Loucy (cell line): ENCODE data around the gene MRE11.

Experiments used
- H2AFZ ChIP-seq: fragments of 200-600 bp; sonication (generic); 2 replicates; pipeline ENCODE4 v1.6.0; 2016; ENCODE audit warnings: antibody characterized with exemption, mild to moderate bottlenecking, low read length, moderate library complexity
- H3F3A ChIP-seq: fragments of 200-600 bp; 2 replicates; pipeline ENCODE4 v1.6.0; 2016; ENCODE audit warnings: antibody characterized with exemption, low read depth, mild to moderate bottlenecking
- H3K27me3 ChIP-seq: fragments of 200-600 bp; sonication (generic); 2 replicates; pipeline ENCODE4 v1.6.1; 2014; ENCODE audit warnings: low read length, mild to moderate bottlenecking; ENCODE audit not compliant: insufficient read depth, poor library complexity, severe bottlenecking
- H3K36me3 ChIP-seq: fragments of 200-600 bp; sonication (generic); 2 replicates; pipeline ENCODE4 v1.6.1; 2016; ENCODE audit warnings: low read length; ENCODE audit not compliant: insufficient read depth
- H3K4me1 ChIP-seq: fragments of 200-600 bp; sonication (generic); 2 replicates; pipeline ENCODE4 v1.5.1; 2014; ENCODE audit warnings: low read length, mild to moderate bottlenecking; ENCODE audit not compliant: insufficient read depth, poor library complexity, severe bottlenecking
- H3K4me2 ChIP-seq: fragments of 200-600 bp; sonication (generic); 2 replicates; pipeline ENCODE4 v1.6.0; 2014; ENCODE audit warnings: antibody characterized with exemption, low read length, low read depth, mild to moderate bottlenecking; ENCODE audit not compliant: poor library complexity, severe bottlenecking
- H3K4me3 ChIP-seq: fragments of 200-600 bp; sonication (generic); 2 replicates; pipeline ENCODE4 v1.5.1; 2014; ENCODE audit warnings: low read length, mild to moderate bottlenecking, mixed read lengths; ENCODE audit not compliant: poor library complexity, severe bottlenecking
- H3K79me2 ChIP-seq: fragments of 200-600 bp; sonication (generic); 2 replicates; pipeline ENCODE4 v1.6.1; 2014; ENCODE audit warnings: low read length; ENCODE audit not compliant: insufficient read depth
- H3K9ac ChIP-seq: fragments of 200-600 bp; sonication (generic); 2 replicates; pipeline ENCODE4 v1.6.0; 2014; ENCODE audit warnings: mild to moderate bottlenecking, low read depth, low read length, moderate library complexity; ENCODE audit not compliant: poor library complexity, severe bottlenecking
- H3K9me2 ChIP-seq: fragments of 200-600 bp; sonication (generic); replicated peaks from 2 replicates; pipeline ENCODE4 v1.6.1; 2016; ENCODE audit warnings: low read depth, low read length, mixed read lengths
- H3K9me3 ChIP-seq: fragments of 200-600 bp; sonication (generic); 2 replicates; pipeline ENCODE4 v1.6.1; 2014; ENCODE audit warnings: mild to moderate bottlenecking, antibody characterized with exemption, low read length, low read depth; ENCODE audit not compliant: insufficient read depth
- H4K20me1 ChIP-seq: fragments of 200-600 bp; sonication (generic); 2 replicates; pipeline ENCODE4 v1.6.0; 2014; ENCODE audit warnings: antibody characterized with exemption, low read length, mild to moderate bottlenecking; ENCODE audit not compliant: insufficient read depth, poor library complexity, severe bottlenecking
- EZH2phosphoT487 ChIP-seq: fragments of 200-600 bp; IDR thresholded peaks from 2 replicates; pipeline ENCODE4 v1.6.1; 2018; ENCODE audit warnings: antibody characterized with exemption, mild to moderate bottlenecking, moderate library complexity, borderline replicate concordance
- TF ChIP-seq, protein P1 (sequence below): fragments of 200-600 bp; sonication (generic); conservative IDR thresholded peaks from 2 replicates; pipeline ENCODE4 v1.5.1; 2014; ENCODE audit warnings: mild to moderate bottlenecking, antibody characterized with exemption, low read length

MRE11 gene

DNA sequence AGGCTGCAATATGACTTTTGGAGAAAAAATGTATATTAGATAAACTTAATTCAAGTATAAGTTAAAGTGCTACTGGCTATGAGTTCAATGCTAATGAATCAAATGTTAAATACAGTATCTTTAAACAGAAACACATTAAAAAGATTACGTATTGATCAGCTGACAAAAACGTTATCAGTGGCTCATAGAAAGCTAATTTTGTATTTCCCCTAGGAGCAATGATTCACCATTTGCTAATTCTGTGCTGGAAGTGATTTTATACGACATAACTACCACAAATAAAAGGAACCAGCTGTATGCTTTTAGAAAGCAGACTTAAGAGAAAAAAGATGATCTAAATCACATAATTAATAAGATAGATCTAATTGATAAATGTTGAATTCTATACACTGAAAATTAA is 43.6 kb downstream of the MRE11 start:
- H3K9me3 ChIP-seq: no peaks in the 10 kb centered on the region
- no peak overlapping the region for H2AFZ ChIP-seq
- no peaks in the 10 kb centered on the region for H3K9me2 ChIP-seq
- H3K27me3 ChIP-seq: no peaks in the 10 kb centered on the region
- H3K9ac ChIP-seq: no peak overlapping the region
- H4K20me1 ChIP-seq: no peaks in the 10 kb centered on the region
- no peaks in the 10 kb centered on the region for H3K79me2 ChIP-seq
- H3F3A ChIP-seq: no peaks in the 10 kb centered on the region
- H3K4me3 ChIP-seq: no peak overlapping the region
- TF ChIP-seq, protein P1, sequence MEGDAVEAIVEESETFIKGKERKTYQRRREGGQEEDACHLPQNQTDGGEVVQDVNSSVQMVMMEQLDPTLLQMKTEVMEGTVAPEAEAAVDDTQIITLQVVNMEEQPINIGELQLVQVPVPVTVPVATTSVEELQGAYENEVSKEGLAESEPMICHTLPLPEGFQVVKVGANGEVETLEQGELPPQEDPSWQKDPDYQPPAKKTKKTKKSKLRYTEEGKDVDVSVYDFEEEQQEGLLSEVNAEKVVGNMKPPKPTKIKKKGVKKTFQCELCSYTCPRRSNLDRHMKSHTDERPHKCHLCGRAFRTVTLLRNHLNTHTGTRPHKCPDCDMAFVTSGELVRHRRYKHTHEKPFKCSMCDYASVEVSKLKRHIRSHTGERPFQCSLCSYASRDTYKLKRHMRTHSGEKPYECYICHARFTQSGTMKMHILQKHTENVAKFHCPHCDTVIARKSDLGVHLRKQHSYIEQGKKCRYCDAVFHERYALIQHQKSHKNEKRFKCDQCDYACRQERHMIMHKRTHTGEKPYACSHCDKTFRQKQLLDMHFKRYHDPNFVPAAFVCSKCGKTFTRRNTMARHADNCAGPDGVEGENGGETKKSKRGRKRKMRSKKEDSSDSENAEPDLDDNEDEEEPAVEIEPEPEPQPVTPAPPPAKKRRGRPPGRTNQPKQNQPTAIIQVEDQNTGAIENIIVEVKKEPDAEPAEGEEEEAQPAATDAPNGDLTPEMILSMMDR: no peak
- TF ChIP-seq EZH2phosphoT487: no peak
- H3K36me3 ChIP-seq: peaks cover 39% of the 10 kb centered on the region; the same call in 1 of the 2 replicates
- H3K4me1 ChIP-seq: no peaks in the 10 kb centered on the region
- H3K4me2 ChIP-seq: no peak overlapping the region

DNA sequence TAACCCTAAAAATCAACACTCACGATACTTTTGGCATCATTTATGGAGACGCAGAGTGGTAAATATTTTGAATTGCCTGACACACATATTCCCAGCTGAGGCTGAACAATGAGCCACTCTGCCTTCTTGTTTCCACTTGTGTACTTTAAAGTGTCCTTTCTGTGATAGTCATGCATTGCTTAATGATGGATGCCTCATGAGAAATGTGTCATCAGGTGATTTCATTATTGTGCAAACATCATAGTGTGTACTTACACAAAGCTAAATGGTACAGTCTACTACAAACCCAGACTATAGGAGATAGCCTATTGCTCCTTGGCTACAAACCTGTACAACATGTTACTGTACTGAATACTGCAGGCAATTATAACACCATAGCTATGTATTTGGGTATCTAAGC is 44.2 kb downstream of the MRE11 start:
- Histone ChIP-seq H3K36me3 (peaks cover 44% of the 10 kb centered on the region; the same call in 1 of the 2 replicates), H3K79me2 (no peaks in the 10 kb centered on the region), H3K27me3 (no peaks in the 10 kb centered on the region), H3F3A (no peaks in the 10 kb centered on the region), H3K4me3 (no peak overlapping the region), H2AFZ (no peak overlapping the region), H3K4me1 (no peaks in the 10 kb centered on the region), H3K9ac (no peak overlapping the region), H3K4me2 (no peak overlapping the region), H3K9me2 (no peaks in the 10 kb centered on the region), H4K20me1 (no peaks in the 10 kb centered on the region), H3K9me3 (no peaks in the 10 kb centered on the region)
- TF ChIP-seq, protein P1: no peak
- TF ChIP-seq EZH2phosphoT487: no peak

DNA sequence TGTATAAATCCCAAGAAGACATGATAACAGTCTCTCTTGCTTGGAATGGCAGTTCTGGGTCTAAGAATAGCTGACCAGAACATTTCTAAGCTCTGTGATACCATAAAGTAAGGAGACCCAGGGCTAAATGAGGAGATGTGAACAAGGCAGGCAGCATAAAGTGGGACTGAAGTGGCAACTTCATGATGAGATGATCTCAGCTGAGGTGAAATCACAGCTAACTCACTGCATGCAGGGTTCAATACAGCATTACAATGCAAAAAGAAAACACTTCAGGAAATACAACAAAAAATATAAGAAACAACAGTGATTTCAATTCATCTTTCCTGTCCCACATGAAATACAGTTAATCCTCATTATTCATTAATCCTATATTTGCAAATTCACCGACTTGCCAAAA is 44.6 kb downstream of the MRE11 start:
- H3F3A ChIP-seq: no peaks in the 10 kb centered on the region
- no peaks in the 10 kb centered on the region for H3K9me3 ChIP-seq
- H3K4me2 ChIP-seq: no peak overlapping the region
- H2AFZ ChIP-seq: no peak overlapping the region
- no peaks in the 10 kb centered on the region for H3K4me1 ChIP-seq
- no peaks in the 10 kb centered on the region for H4K20me1 ChIP-seq
- no peaks in the 10 kb centered on the region for H3K79me2 ChIP-seq
- H3K27me3 ChIP-seq: no peaks in the 10 kb centered on the region
- no peaks in the 10 kb centered on the region for H3K9me2 ChIP-seq
- H3K9ac ChIP-seq: no peak overlapping the region
- no peak for TF ChIP-seq EZH2phosphoT487
- TF ChIP-seq, protein P1: no peak
- H3K4me3 ChIP-seq: no peak overlapping the region
- H3K36me3 ChIP-seq: peaks cover 45% of the 10 kb centered on the region; the same call in 1 of the 2 replicates
